HepG2 (cell line): ENCODE data around the gene YTHDF1. TPM values are rescaled to one million over a fixed set of nuclear protein-coding genes. Genes with fewer than 3 reads are reported as not detected.

ENCODE experiments used
- ATAC-seq: fragments of 200-7000 bp; cut with Tn5 transposase; 3 replicates; pipeline ENCODE4 v1.9.1; 2020; ENCODE audit warnings: mild to moderate bottlenecking, moderate library complexity
- BruUV-seq: library from RNA; stranded (reverse); fragments of 400-500 nt; replicated peaks from 2 replicates; lab custom pipeline; 2021; lab: Mats Ljungman, UMichigan
- CTCF ChIA-PET: fragments of 300-600 bp; formaldehyde crosslinking; extraction: SDS; loops from one replicate; lab custom pipeline; 2021; ENCODE audit warnings: low total read pairs, inconsistent platforms, low intra/inter-chr PET ratio; lab: Yijun Ruan, JAX
- POLR2A ChIA-PET: fragments of 350-600 bp; sonication (Branson Sonifier 250); formaldehyde crosslinking; loops from one replicate; lab custom pipeline; 2020; ENCODE audit warnings: antibody characterized with exemption, inconsistent platforms; lab: Yijun Ruan, JAX
- DNase-seq: peaks from one replicate; pipeline ENCODE4 v3.0.0-alpha.2; 2015; ENCODE audit warnings: low spot score
- FAIRE-seq: peaks from 3 replicates; lab custom pipeline; 2011; peaks lifted over from hg19 to GRCh38; lab: Jason Lieb, UNC
- H2AFZ ChIP-seq: one replicate; pipeline ENCODE4 v1.6.1; 2011; ENCODE audit warnings: low read length, inconsistent platforms
- H3K27ac ChIP-seq: fragments of 300-600 bp; 3 replicates; pipeline ENCODE4 v1.8.0; 2011; ENCODE audit warnings: mixed run types, mild to moderate bottlenecking, mixed read lengths, low read length, inconsistent platforms; ENCODE audit not compliant: insufficient read depth; ENCODE audit errors: extremely low read length
- H3K27me3 ChIP-seq, 2 experiments: fragments of 200-600 bp in 1 of 2; 2 replicates in 1 of 2; 3 replicates in 1 of 2; pipeline versions ENCODE4 v1.6.0 to v1.8.0; 2011; ENCODE audit warnings: low read length in 2 of 2, mild to moderate bottlenecking in 2 of 2, moderate library complexity in 2 of 2, inconsistent platforms in 1 of 2; ENCODE audit not compliant: insufficient read depth in 2 of 2, control insufficient read depth in 1 of 2
- H3K36me3 ChIP-seq, 2 experiments: fragments of 200-600 bp in 1 of 2; replicated peaks in 1 of 2; 2 replicates in 1 of 2; 3 replicates in 1 of 2; pipeline versions ENCODE4 v1.5.1 to v1.8.0; 2011; ENCODE audit warnings: low read length in 2 of 2, inconsistent platforms in 1 of 2; ENCODE audit not compliant: insufficient read depth in 2 of 2, control insufficient read depth in 1 of 2
- H3K4me1 ChIP-seq: 2 replicates; pipeline ENCODE4 v1.5.1; 2012; ENCODE audit warnings: low read length, inconsistent platforms; ENCODE audit not compliant: insufficient read depth
- H3K4me2 ChIP-seq: 2 replicates; pipeline ENCODE4 v1.6.0; 2011; ENCODE audit warnings: low read depth, low read length, inconsistent platforms
- H3K4me3 ChIP-seq, 3 experiments: fragments of 200-600 bp in 1 of 3; sonication (generic), shearing (Covaris generic) in 1 of 3; replicated peaks in 1 of 3; 2 replicates each; pipeline ENCODE4 v1.5.1; 2011 to 2016; ENCODE audit warnings: low read length in 3 of 3, inconsistent platforms in 2 of 3, low read depth in 2 of 3, mild to moderate bottlenecking in 2 of 3, control low read depth in 1 of 3, mixed read lengths in 1 of 3; ENCODE audit not compliant: insufficient read depth in 1 of 3
- H3K79me2 ChIP-seq: one replicate; pipeline ENCODE4 v1.6.1; 2011; ENCODE audit warnings: low read length, inconsistent platforms; ENCODE audit not compliant: insufficient read depth
- H3K9ac ChIP-seq: 2 replicates; pipeline ENCODE4 v1.6.0; 2011; ENCODE audit warnings: mild to moderate bottlenecking, low read depth, low read length, inconsistent platforms; ENCODE audit not compliant: insufficient read depth
- H3K9me3 ChIP-seq: 2 replicates; pipeline ENCODE4 v1.5.1; 2012; ENCODE audit warnings: mild to moderate bottlenecking, low read length
- H4K20me1 ChIP-seq: 2 replicates; pipeline ENCODE4 v1.6.0; 2011; ENCODE audit warnings: inconsistent platforms, mild to moderate bottlenecking, low read length, moderate library complexity; ENCODE audit not compliant: insufficient read depth
- CTCF ChIP-seq: sonication (generic); formaldehyde crosslinking; IDR thresholded peaks from 2 replicates; pipeline ENCODE4 v1.5.0; 2020; ENCODE audit warnings: mild to moderate bottlenecking, missing genetic modification reagents, moderate library complexity
- EZH2 ChIP-seq: conservative IDR thresholded peaks from 2 replicates; pipeline ENCODE4 v1.6.1; 2012; ENCODE audit warnings: mild to moderate bottlenecking, low read depth, low read length, moderate library complexity
- GZF1 ChIP-seq: sonication (generic); formaldehyde crosslinking; IDR thresholded peaks from 2 replicates; pipeline ENCODE4 v1.5.1; 2020; ENCODE audit warnings: mild to moderate bottlenecking, missing genetic modification reagents
- KLF11 ChIP-seq: IDR thresholded peaks from 2 replicates; pipeline ENCODE4 v1.6.1; 2016; ENCODE audit warnings: missing compliant biosample characterization
- MAX ChIP-seq: IDR thresholded peaks from 2 replicates; pipeline ENCODE4 v1.6.1; 2012; ENCODE audit warnings: inconsistent platforms
- MAZ ChIP-seq, 2 experiments: sonication (generic) in 1 of 2; formaldehyde crosslinking in 1 of 2; IDR thresholded peaks; 2 replicates each; pipeline versions ENCODE4 v1.5.0 to v1.6.1; 2012 to 2020; ENCODE audit warnings: low read depth in 2 of 2, mild to moderate bottlenecking in 2 of 2, borderline replicate concordance in 1 of 2, improper control_type of control experiment in 1 of 2, low read length in 1 of 2, missing genetic modification reagents in 1 of 2, moderate library complexity in 1 of 2
- MXD1 ChIP-seq: sonication (generic); formaldehyde crosslinking; IDR thresholded peaks from 2 replicates; pipeline ENCODE4 v1.4.0; 2020; ENCODE audit warnings: mild to moderate bottlenecking, missing genetic modification reagents
- POLR2AphosphoS2 ChIP-seq: IDR thresholded peaks from 2 replicates; pipeline ENCODE4 v1.6.1; 2011; ENCODE audit warnings: low read depth, low read length, improper control_type of control experiment
- SALL1 ChIP-seq: sonication (generic); formaldehyde crosslinking; IDR thresholded peaks from 2 replicates; pipeline ENCODE4 v1.8.0; 2022; ENCODE audit warnings: mild to moderate bottlenecking, missing genetic modification reagents
- SYNCRIP ChIP-seq: fragments of 200-400 bp; formaldehyde crosslinking; IDR thresholded peaks from 2 replicates; pipeline ENCODE4 v1.6.1; 2018; ENCODE audit warnings: mild to moderate bottlenecking, low read depth, low read length; ENCODE audit not compliant: insufficient read depth
- TARDBP ChIP-seq: sonication (generic); formaldehyde crosslinking; IDR thresholded peaks from 2 replicates; pipeline ENCODE4 v1.8.0; 2022; ENCODE audit warnings: mild to moderate bottlenecking, missing genetic modification reagents
- ZBTB4 ChIP-seq: sonication (generic); formaldehyde crosslinking; IDR thresholded peaks from 2 replicates; pipeline ENCODE4 v1.4.0; 2020; ENCODE audit warnings: missing genetic modification reagents, mild to moderate bottlenecking, borderline replicate concordance
- ZBTB49 ChIP-seq: sonication (generic); formaldehyde crosslinking; IDR thresholded peaks from 2 replicates; pipeline ENCODE4 v1.4.0; 2020; ENCODE audit warnings: missing genetic modification reagents, borderline replicate concordance
- ZKSCAN5 ChIP-seq: sonication (generic); formaldehyde crosslinking; IDR thresholded peaks from 2 replicates; pipeline ENCODE4 v1.5.1; 2020; ENCODE audit warnings: mild to moderate bottlenecking, missing genetic modification reagents
- WGBS: methylation state at CpG from one replicate; pipeline ENCODE4 v1.1.6; 2017; ENCODE audit warnings: low lambda C conversion rate; 5-methylcytosine and 5-hydroxymethylcytosine counted together
- in situ Hi-C: cut with HindIII; loops from 2 replicates; pipeline ENCODE4 v1.10.0; 2017; ENCODE audit warnings: low pct_unique_long_range_greater_than_20kb; ENCODE audit not compliant: extremely low pct_ligation_motif_present
- intact Hi-C: fragments of 100-400 bp; cut with micrococcal nuclease; formaldehyde crosslinking; loops from one replicate; pipeline ENCODE4 v1.10.0; 2022; ENCODE audit not compliant: unreplicated experiment
- polyA plus RNA-seq, 8 experiments: library from polyadenylated mRNA; depleted of rRNA in 3 of 8; stranded (reverse) in 7 of 8; unstranded in 1 of 8; fragments of >200 nt; fragmentation: Illumina TruSeq in 4 of 8; extraction: Trizol in 4 of 8; gene quantifications; 2 replicates each; pipeline versions ENCODE4 v1.2.1 to v1.2.3, GENCODE V29; 2011 to 2016; ENCODE audit warnings: low read depth in 4 of 8, missing spikeins in 1 of 8, mixed read lengths in 1 of 8; ENCODE audit not compliant: insufficient read depth in 1 of 8
- total RNA-seq, 5 experiments: library from RNA; depleted of rRNA; stranded (reverse); fragments of >200 nt; fragmentation: Illumina TruSeq; extraction: Trizol; gene quantifications; 2 replicates each; pipeline ENCODE4 v1.2.3, GENCODE V29; 2016; ENCODE audit warnings: low read depth in 1 of 5

YTHDF1 gene
- total and polyA plus RNA-seq, 2 of the 13 experiments (the other 11 are each of a cell fraction or from before 2014, with no cell fraction given), result 34.5 to 37.7 TPM

GRCh38 chr20:63244468-63244867, 28.5 kb upstream of the YTHDF1 start:
- Histone ChIP-seq H3K36me3 (no peaks in the 10 kb centered on the region), H4K20me1 (no peaks in the 10 kb centered on the region; the same call in 1 of the 2 replicates), H3K9ac (no peak overlapping the region), H3K79me2 (no peaks in the 10 kb centered on the region), H3K27me3 (peaks cover 27 to 83% of the 10 kb centered on the region in 2 experiments), H3K4me3 (no peak overlapping the region), H3K27ac (no peak overlapping the region), H3K4me1 (peaks cover 13% of the 10 kb centered on the region), H2AFZ (no peak overlapping the region), H3K9me3 (no peaks in the 10 kb centered on the region), H3K4me2 (no peak overlapping the region)
- ATAC-seq (no peak), FAIRE-seq (no peak), DNase-seq (no peak)
- in situ Hi-C loops, result no loop called here
- CTCF ChIA-PET, result no interaction called here
- BruUV-seq, result no TSS peak
- intact Hi-C loops, result loop anchor here (10.0 kb wide), 1 partner anchor 190 kb away; no protein-coding TSS in a partner anchor
- 0 out of 2 replicates have a peak, but pooled peaks have one; percentile 39 for TF ChIP-seq EZH2
- no peak for TF ChIP-seq ZBTB4 (CRISPR knock-in tag)
- TF ChIP-seq MAX, result no peak
- TF ChIP-seq MXD1 (CRISPR knock-in tag), result peak; percentile 37; the same call in 1 of the 2 replicates
- TF ChIP-seq POLR2AphosphoS2, result no peak
- no peak for TF ChIP-seq SYNCRIP
- TF ChIP-seq GZF1 (CRISPR knock-in tag), result no peak
- no peak for TF ChIP-seq TARDBP (CRISPR knock-in tag)
- no peak for TF ChIP-seq ZBTB49 (CRISPR knock-in tag)
- TF ChIP-seq MAZ (IDR thresholded peaks at IDR 0.05; ENCODE audit: borderline replicate concordance, low read depth, low read length), result no peak
- TF ChIP-seq MAZ (CRISPR knock-in tag; IDR thresholded peaks at IDR 0.05; ENCODE audit: low read depth), result no peak
- 0 out of 2 replicates have a peak, but pooled peaks have one; percentile 23 for TF ChIP-seq CTCF (CRISPR knock-in tag)
- TF ChIP-seq SALL1 (CRISPR knock-in tag), result 0 out of 2 replicates have a peak, but pooled peaks have one; percentile 10
- no peak for TF ChIP-seq KLF11 (CRISPR knock-in tag)
- no peak for TF ChIP-seq ZKSCAN5 (CRISPR knock-in tag)
- POLR2A ChIA-PET, result no interaction called here
- WGBS, result 31% methylated on average over 7 of the region's 10 CpGs
